OCI-LY3 (cell line): ENCODE results near the gene DRD4.

ENCODE experiments used
- EZH2phosphoT487 ChIP-seq: fragments of 200-600 bp; shearing (Covaris generic); IDR thresholded peaks from 2 replicates; pipeline ENCODE4 v1.6.1; 2018; ENCODE audit warnings: antibody characterized with exemption, mixed run types, low read depth
- TF ChIP-seq, protein P1 (sequence below): fragments of 200-600, 300-600 bp; sonication (generic); IDR thresholded peaks from 2 replicates; pipeline ENCODE4 v1.5.1; 2014; ENCODE audit warnings: antibody characterized with exemption, low read length, low read depth

DNA sequence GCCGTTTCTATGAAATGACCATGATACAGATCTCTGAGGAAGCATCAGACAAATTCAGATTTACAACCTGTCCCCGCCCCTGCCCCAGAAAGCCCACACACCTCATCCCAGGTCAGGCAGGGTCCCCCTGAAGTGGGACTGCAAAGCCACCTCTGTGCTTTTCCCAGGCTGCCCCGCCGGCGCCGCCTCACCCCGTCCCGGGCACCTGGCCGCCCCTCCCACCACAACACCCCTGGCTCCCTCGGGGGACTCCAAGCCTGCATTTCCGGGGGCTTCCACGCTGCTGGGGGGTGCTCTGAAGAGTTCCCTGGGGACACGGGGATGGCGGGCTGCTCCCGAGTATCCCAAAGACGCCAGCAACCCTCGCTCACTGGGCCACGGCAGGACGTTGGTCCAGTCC is 23.2 kb downstream of the DRD4 start:
- TF ChIP-seq, protein P1, sequence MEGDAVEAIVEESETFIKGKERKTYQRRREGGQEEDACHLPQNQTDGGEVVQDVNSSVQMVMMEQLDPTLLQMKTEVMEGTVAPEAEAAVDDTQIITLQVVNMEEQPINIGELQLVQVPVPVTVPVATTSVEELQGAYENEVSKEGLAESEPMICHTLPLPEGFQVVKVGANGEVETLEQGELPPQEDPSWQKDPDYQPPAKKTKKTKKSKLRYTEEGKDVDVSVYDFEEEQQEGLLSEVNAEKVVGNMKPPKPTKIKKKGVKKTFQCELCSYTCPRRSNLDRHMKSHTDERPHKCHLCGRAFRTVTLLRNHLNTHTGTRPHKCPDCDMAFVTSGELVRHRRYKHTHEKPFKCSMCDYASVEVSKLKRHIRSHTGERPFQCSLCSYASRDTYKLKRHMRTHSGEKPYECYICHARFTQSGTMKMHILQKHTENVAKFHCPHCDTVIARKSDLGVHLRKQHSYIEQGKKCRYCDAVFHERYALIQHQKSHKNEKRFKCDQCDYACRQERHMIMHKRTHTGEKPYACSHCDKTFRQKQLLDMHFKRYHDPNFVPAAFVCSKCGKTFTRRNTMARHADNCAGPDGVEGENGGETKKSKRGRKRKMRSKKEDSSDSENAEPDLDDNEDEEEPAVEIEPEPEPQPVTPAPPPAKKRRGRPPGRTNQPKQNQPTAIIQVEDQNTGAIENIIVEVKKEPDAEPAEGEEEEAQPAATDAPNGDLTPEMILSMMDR, result no peak
- no peak for TF ChIP-seq EZH2phosphoT487
